HG03460 (cell line): ENCODE measurements around the gene PLD6.
"Not testable (repeated sequence)": the region's sequence is repeated elsewhere in the genome, so short reads cannot be mapped to it uniquely, and the experiment has no call there.

ENCODE experiments used
- ATAC-seq: cut with Tn5 transposase; IDR thresholded peaks from one replicate; pipeline ENCODE4 v1.9.1; 2021; ENCODE audit not compliant: unreplicated experiment

The PLD6 gene

DNA sequence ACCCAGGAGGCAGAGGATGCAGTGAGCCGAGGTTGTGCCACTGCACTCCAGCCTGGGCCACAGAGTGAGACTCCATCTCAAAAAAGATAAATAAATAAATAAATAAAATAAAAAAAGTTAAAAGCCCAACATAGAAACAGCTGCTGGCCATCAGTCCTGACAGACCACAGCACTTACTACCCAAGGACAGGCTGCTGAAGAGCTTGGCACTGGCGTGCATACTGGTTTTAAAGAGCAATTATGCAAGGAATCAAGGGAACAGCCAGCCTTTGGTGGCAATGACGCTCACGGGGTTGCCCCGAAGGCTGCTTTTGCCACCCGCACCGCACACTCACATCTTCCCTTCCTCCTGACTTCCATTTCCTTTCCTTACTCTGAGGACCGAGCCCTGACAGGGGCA is 4.2 kb downstream of the PLD6 start:
- no peak for ATAC-seq

DNA sequence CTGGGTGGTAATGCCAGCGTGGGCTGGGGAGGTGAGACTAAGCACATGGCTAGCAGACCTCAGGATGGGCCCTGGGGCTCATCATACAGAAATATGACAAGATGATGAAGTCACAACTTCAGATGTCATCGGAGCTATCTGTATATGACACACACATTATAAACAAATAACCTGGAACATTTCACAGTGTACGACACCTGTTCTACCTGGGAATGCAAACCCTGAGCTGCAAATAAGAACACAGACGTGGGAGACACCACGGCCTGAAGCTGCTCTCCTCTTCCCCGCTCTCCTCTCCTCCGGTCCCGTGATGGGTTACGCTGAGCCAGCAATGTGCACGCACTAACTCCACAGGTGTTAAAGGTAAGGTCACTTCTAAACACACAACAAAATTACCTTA is 4.9 kb downstream of the PLD6 start:
- no peak for ATAC-seq

DNA sequence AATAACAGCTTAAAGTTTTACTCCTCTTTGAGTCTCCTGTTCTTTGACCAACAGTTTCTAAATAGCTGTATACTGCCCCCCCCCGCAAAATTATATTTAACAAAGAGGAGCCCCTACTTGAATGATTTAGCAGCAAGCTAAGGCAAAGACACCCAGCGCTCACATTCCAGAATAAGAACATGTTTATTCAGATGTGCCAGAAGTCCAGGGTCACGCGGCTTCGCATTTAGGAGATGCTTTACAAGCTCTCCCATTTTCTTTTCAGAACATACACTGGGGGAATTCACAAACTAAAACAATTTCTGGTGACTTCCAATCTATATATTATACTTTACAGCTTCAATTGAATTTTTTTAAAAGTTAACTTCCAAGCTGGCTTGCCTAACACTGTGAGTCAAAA is 5.3 kb downstream of the PLD6 start:
- ATAC-seq, result no peak

DNA sequence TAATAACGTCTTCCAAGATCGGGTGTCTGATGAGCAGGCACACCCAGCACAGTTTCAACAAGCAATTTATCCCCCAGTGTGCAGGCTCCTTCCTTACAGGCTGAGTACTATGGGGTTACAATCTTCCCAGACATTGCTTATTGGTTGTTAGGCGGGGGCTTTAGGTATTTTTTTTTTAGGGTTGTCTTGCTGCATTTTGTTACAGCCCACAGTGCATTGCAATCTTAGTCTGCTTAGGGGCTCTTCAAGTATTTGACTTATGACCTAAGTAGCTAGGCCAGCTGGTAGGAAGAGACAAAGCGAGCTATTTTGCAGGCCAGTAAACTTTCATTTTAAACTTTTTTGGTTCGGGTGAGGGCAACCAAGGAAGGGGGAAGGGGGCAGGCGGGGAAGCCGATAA is 5.8 kb downstream of the PLD6 start:
- no peak for ATAC-seq

DNA sequence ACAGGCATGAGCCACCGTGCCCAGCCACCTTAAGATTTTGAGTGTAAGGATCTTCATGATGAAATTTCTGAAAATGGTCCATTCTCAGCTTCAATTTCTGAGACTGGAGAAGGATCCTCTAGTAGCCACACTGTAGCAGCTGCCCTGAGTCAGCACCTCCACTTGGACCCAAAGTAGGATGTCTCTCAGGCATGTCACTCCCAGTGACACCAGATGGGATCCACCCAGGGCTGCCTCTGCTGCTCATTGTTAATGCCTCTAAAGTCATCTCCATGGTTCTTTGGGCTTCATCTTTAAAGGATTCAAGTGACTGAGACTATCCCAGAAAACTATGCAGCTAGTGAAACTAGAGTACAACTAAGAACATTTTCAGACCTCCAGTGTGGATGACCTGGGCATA is 7.9 kb downstream of the PLD6 start:
- ATAC-seq, result no peak

DNA sequence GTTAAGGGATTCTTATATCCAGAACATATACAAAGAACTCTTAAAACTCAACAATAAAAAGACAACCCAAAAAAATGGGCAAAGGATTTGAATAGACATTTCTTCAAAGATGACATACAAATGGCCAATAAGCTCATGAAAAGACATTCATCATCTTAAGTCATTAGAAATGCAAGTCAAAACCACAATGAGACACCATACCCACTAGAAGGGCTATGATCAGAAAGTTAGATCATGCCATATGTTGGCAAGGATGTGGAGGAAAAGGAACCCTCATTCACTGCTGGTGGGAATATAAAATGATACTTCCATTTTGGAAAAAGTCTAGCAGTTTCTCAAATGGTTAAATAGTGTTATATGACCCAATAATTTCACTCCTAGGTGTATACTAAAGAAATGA is 9.4 kb downstream of the PLD6 start:
- no peak for ATAC-seq

DNA sequence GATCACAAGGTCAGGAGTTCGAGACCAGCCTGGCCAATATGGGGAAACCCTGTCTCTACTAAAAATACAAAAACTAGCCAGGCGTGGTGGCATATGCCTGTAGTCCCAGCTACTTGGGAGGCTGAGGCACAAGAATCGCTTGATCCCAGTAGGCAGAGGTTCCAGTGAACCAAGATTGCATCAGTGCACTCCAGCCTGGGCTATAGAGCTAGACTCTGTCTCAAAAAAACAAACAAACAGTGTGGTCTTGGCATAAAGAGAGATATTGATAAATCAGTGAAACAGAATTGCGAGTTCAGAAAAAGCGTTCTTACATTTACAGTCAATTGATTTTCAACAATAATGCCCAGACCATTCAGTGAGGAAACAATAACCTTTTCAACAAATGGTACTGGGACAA is 10.7 kb downstream of the PLD6 start:
- not testable (repeated sequence) for ATAC-seq

DNA sequence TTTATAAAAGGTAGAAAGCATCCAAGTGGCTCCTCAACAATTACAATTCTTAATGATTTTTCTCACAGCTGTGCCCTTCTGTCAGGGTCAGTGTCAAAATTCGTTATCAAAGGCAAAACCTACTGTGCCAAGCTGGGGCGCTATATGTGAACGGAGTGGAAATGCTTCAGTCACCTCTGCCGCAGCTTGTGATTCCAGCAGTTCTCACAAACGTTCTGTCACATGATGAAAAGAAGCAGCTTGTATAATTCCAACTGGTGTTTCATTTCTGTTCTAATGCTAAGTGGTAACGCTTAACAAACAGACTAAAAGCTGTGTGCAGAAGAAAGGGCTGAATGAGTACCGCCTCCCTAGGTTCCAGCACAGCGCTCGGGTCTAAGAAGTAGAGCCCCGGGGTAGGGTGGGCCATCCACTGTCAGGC is 14.2 kb downstream of the PLD6 start:
- no peak for ATAC-seq

DNA sequence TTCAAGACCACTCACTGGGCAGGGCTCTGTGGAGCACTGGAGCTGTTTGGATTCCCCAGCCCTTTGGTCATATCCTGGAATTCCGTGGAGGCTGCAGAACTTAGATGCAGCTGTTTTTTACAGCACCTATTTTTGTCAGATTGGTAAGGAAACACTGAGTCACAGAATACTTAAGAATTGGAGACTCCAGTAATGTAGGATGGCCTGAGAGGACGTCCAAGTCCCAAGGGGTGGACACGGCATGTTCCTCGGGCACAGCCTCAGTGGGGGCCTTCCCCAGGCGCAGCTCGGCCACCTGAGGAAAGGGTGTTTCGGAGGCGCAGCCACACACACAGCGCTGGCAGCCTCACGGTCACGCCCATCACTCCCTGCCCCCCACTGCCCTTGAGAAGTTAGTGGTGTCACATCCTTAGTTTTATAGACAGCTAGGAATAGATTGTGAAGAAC is 14.8 kb downstream of the PLD6 start:
- ATAC-seq, result no peak

DNA sequence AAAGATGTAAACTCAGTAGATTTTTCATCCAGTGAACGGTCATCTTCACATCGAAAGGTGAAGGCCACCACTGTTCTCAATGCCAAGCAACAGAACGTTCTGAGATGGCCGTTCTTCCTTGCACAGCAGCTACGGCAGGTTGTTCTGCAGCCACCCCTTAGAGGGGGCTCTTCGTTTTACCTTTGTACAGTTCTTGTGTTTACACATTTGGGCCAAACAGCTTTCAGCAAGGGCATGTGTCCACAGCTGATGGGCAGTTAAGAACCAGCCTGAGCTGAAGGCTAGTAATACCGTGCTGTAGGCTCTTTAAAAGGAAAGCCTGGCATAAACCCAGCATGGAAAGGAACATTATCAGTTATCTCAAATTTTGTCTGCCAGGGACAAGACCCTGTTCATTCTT is 15.9 kb downstream of the PLD6 start:
- ATAC-seq, result no peak

DNA sequence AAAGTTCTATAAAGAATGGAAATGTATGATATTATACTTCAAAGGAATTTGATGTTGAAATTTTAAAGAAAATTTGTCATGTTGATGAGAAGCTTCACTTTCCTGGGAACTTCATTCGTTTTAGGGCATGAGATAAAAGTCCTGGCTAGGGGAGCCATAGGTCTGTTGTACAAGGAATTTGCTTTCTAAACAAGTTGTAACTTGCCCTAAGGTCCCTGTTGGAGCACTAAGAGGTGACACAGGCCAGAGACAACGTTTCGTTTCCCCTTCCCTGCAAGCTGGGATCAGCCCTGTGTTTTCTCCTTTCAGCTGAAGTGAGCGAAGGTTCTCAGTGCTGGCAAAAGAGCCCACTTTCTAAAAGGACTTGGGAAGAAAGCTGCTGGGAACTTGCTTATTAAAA is 16.6 kb downstream of the PLD6 start:
- no peak for ATAC-seq

DNA sequence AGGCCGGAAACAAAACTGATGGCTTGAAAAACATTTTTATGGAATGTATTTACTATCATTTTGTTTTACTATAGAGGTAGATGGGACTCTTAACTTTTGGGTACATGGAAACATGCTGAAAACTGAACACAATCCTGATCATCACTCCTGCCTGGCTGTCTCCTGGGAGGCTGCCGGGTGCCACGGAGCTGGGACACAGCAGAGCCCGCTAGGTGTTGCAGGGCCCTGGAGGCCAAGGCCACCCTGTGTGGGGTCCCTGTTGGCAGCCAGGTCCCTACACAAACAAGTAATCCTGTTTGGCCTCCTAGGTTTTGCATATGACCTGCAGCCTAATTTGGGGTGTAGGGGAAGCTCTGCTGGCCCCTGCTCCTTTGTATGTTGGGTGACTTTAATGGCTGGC is 17.5 kb downstream of the PLD6 start:
- no peak for ATAC-seq

DNA sequence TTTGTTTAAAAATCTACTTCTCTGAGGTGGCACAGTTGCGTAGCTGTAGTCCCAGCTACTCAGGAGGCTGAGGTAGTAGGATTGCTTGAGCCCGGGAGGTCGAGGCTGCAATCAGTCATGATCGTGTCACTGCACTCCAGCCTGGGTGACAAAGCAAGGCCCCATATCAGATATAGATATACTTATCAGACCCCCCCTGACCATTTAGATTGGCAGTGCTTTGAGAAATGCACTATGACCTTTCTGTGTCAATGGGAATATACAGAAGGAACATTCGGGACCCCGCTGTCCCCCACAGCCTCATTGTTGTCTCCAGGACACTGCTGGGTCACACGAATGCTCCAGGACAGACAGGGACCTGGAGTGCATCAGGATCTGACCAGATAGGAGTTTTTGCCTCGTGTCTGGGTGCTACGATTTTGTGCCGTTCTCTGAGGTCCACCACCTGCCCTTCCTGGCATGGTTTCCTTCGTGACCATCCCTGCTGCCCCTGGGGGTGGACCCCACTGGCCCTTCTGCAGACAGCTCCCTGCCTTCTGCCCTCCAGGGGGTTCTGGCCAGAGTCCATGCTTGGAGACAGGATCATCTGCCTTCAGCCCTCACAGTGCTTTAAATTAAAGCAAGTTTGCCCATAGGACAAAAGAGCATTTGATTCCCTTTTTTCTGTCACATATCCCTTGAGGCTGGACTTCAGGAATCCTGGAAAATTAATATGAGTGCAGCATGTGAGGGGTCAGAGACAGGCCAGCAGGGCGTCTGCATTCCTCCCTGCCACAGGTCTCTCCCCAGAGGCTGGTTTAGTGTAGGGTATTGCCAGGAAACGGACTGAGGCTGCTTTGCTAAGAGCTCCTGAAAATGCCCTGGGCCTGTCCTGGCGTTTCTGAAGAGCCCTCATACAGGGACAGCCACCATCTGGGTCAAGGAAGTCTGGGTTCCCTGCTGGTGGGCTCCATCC is 19.3 kb downstream of the PLD6 start:
- ATAC-seq, result no peak

DNA sequence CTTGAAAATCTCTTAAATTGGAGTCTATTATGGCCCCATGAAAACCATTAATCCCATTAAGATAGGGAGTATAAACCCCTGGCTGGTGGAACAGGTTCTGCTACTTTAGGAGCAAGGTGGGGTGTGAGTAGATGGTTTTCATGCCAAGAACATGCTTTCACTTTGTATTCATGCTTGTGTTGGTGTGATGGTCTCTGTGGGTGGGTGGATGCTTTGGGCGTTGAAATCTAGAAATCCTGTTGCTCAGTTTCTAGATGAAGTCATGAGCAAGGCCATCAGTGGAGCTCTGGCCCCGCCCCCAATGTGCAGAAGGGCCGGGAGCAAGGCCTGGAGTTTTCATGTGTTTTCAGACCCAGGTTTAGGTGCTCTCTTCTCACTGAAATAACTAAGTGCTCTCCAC is 20.1 kb downstream of the PLD6 start:
- no peak for ATAC-seq

DNA sequence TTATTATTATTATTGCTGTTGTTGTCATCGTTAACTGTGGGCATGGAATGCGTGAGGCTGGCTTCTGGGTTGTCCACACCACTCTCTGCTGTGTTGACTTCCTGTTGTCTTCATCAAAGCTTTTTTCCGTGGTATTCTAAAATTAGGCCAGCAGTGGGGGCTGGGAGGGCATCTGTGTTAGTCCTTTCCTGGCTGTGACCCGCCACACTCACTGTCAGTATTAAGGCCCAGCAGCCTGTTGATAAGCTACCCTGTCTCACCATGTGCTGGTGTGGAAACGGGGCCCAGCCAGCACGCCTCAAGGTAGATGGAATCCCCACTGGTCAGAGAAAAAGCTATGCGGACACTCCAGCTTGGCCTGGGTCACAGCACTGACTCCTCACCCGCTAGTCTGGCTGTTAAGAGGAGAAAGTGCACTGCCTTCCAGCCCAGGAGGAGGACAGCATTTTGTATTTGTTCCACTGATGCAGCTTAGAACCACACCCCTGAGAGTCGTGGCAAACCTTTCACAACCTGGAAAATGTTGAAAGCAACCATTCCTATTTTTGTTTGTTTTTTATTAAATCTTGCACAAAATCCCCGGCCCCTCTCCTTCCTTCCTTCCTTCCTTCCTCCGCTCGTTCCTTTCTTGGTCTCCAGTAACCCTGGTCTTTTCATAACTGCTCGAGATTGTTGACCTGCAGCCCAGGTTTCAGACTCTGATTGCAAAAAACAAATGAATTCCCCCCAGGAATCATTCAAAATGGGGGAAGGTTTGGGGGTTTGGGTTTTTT is 21.0 kb downstream of the PLD6 start:
- not testable (repeated sequence) for ATAC-seq

DNA sequence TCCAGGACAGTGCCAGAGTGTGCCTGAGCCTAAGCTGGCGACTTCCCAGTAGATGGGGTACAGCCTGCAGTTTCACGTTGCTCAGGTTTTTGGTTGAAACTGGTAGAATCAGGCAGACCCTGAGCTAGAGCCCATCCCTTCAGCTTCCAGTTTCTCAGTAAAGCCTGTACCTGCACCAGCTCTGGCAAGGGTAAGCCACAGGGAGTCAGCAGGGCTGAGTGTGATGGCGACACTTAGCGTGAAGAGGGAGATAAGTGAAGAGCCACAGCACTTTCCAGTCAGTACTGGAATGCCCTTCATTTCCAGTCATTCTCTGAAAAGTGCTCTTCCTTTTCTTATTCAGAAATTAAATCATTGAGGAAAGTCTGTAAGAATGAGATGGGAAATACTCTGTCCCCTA is 22.4 kb downstream of the PLD6 start:
- no peak for ATAC-seq

DNA sequence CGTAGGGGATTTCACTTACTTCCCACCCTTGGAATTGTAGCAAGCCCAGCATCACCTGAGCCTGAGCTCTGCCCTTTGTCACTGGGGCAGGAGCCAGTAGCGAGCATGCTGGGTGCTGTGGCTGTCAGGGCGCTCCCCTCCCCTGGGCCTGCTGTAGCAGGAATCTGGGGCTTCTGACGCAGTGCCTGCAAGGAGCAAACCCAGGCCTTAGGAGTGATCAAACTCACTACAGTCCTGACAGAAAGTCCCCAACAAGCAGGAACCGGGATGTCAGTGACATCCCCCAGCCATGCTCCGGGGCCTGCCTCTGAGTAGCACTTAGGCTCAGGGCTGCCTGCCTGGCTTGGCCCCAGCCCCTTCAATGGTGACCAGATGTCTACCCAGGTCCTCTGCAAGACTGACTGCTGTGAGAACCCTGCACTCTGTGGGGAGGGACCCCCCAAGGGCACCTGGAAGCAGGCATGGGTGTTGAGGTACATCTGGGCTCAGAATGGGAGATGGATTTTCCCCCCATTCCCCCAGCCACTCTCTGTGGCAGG is 23.5 kb downstream of the PLD6 start:
- no peak for ATAC-seq

DNA sequence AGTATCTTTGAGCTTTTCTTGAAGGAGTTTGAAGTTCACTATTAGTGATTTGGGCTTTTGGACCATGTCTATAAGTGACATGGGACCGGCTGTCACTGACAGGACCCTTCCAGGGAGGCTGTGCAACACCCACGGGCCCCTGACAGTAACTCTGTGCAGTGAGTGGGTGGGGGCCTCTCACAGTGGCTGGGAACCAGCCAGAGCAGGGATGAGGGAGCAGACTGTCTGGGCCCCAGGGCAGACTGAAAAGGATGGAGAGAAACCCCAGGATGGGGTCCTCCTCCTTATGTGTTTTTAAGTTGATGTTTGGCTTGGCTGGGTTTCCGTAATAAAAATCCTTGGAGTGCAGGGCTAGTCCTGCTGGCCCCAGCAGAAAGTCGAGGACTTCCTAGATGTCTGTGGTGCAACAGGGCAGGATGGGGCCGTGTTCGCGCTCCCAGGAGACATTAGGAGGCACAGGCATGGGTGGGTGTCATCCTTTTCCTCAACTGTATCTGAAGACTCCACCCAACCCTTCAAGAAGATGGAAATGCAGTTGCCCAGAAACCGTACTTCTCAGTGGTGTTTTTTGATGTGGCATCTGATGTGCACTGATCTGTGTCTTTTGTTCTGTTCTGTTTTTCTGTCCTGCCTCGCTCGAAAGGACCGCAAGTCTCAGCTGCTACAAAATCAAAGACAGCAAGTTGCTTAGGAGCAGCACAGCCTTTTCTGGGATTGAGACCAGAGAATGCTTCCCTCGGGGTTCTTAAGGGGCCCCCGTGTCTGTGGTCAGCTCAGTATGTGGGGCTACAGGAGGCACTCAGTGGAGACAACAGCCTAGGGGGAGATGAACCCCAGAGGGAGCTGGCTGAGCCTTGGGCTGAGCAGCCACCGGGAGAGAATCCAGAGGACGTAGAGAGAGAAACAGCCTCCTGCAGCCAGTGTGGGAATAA is 24.2 kb downstream of the PLD6 start:
- no peak for ATAC-seq

DNA sequence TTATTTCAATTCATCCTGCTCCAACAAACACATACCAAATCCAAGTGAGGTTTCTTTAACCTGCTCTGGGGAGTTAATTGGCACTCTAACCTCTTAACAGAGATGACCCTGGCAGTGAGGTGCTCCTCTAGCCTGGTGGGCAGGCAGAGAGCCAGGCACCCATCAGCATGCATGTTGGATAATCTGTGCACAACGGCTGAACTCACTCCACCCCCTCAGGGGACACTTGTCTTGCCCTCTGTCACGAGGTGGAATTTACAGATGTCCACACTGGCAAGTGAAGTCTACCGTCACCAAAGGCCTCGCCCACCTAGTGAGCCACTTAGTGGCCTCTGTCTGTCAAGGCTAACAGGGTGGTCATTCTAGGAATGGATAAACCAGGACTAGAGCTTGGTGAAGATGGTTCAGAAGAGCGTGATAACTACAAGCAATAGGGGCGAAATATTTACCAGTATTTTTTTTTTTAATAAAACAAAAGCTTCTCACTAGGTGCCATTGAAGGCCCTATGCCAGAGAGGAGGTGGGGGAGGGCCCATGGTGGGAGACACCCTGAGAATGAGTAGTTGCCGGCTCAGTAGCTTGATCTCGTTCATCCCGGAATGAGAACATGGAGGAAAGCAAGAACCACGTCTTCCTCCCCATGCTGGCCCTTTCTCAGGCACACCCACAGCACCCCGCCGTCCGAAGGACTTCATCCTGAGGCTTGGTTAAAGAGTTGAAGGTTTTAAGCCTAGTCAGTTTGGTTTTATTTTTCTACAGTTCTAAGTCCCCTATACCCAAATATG is 25.2 kb downstream of the PLD6 start:
- ATAC-seq, result no peak

DNA sequence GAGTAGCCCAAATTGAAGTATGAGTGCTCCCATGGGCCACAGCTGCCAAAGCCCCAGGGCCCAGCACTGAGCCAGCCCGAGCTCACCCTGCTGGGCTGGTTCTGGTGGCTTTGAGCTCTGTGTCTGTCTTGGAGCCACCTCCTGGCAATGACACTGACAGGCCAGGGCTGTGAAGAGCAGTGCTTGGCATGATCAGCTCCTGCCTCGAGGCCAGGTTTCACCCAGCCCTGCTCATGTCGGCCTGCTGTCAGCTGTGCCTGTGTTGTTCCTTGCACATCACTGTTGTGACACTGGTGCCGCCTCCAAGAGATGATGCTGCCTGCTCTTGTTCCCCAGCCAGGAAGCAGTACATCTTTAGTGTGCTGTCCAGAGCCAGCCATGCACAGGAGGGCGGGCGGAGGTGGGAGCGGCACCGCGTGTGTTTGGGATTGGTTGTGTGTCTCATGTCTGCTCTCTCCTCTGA is 26.0 kb downstream of the PLD6 start:
- ATAC-seq, result no peak
